Measurements from ENCODE around the gene MYOZ1. TPM values are rescaled to one million over a fixed set of nuclear protein-coding genes. Genes with fewer than 3 reads are reported as not detected.
"Not testable (repeated sequence)": the region's sequence is repeated elsewhere in the genome, so short reads cannot be mapped to it uniquely, and the experiment has no call there.

The MYOZ1 gene
- total RNA-seq = 1.4 to 2.1 TPM (median 1.7 TPM) in 3 replicates

- H3K4me3 Mint-ChIP-seq = no peak within 1 kb of the TSS
- TF ChIP-seq CTCF (IDR thresholded peaks at IDR 0.05; ENCODE audit: unreplicated experiment) = no peak
- no peak for DNase-seq (ENCODE audit: low spot score in 2 of 2, unreplicated experiment in 2 of 2)
- H3K9me3 Mint-ChIP-seq = no peaks in the 10 kb centered on the region
- H3K27me3 Mint-ChIP-seq (ENCODE audit: low read depth) = no peaks in the 10 kb centered on the region
- peak within 1 kb of the TSS; percentile 78 for H3K27ac Mint-ChIP-seq
- no peaks in the 10 kb centered on the region for H3K36me3 Mint-ChIP-seq
- peaks cover 11% of the 10 kb centered on the region for H3K4me1 Mint-ChIP-seq
Observed at GRCh38 chr10:73641328-73642060, at the start of gene MYOZ1. Gene MYOZ1 (minus strand): TSS chr10:73641474. CDS start chr10:73640017, 1,457 bp downstream.

- H3K9me3 Mint-ChIP-seq; DNase-seq (ENCODE audit: low spot score in 2 of 2, unreplicated experiment in 2 of 2); H3K4me3 Mint-ChIP-seq; H3K4me1 Mint-ChIP-seq; H3K27ac Mint-ChIP-seq; H3K27me3 Mint-ChIP-seq (ENCODE audit: low read depth): not testable (repeated sequence)
- peaks cover 20% of the 10 kb centered on the region for H3K36me3 Mint-ChIP-seq
Observed at GRCh38 chr10:73690755-73691154, 49.5 kb upstream of the MYOZ1 start.

GRCh38 chr10:73689596-73689995, 48.3 kb upstream of the MYOZ1 start:
- H3K9me3 Mint-ChIP-seq; H3K4me1 Mint-ChIP-seq; H3K27me3 Mint-ChIP-seq (ENCODE audit: low read depth); H3K4me3 Mint-ChIP-seq; H3K27ac Mint-ChIP-seq; DNase-seq (ENCODE audit: low spot score in 2 of 2, unreplicated experiment in 2 of 2): not testable (repeated sequence)
- peaks cover 21% of the 10 kb centered on the region for H3K36me3 Mint-ChIP-seq

GRCh38 chr10:73687641-73688040, 46.4 kb upstream of the MYOZ1 start:
- not testable (repeated sequence) for H3K9me3 Mint-ChIP-seq; H3K4me1 Mint-ChIP-seq; H3K4me3 Mint-ChIP-seq; H3K27ac Mint-ChIP-seq; H3K27me3 Mint-ChIP-seq (ENCODE audit: low read depth); DNase-seq (ENCODE audit: low spot score in 2 of 2, unreplicated experiment in 2 of 2)
- H3K36me3 Mint-ChIP-seq = peaks cover 20% of the 10 kb centered on the region

- not testable (repeated sequence) for H3K4me1 Mint-ChIP-seq; H3K27me3 Mint-ChIP-seq (ENCODE audit: low read depth); H3K4me3 Mint-ChIP-seq; H3K36me3 Mint-ChIP-seq; H3K9me3 Mint-ChIP-seq; H3K27ac Mint-ChIP-seq; DNase-seq (ENCODE audit: low spot score in 2 of 2, unreplicated experiment in 2 of 2)
Observed at GRCh38 chr10:73674546-73674945, 33.3 kb upstream of the MYOZ1 start.

- H3K9me3 Mint-ChIP-seq; H3K27me3 Mint-ChIP-seq (ENCODE audit: low read depth); H3K4me3 Mint-ChIP-seq; H3K4me1 Mint-ChIP-seq; H3K36me3 Mint-ChIP-seq; H3K27ac Mint-ChIP-seq; DNase-seq (ENCODE audit: low spot score in 2 of 2, unreplicated experiment in 2 of 2): not testable (repeated sequence)
Observed at GRCh38 chr10:73668378-73668777, 27.1 kb upstream of the MYOZ1 start.

- H3K4me1 Mint-ChIP-seq; H3K36me3 Mint-ChIP-seq; H3K27me3 Mint-ChIP-seq (ENCODE audit: low read depth); H3K9me3 Mint-ChIP-seq; H3K4me3 Mint-ChIP-seq; DNase-seq (ENCODE audit: low spot score in 2 of 2, unreplicated experiment in 2 of 2); H3K27ac Mint-ChIP-seq: not testable (repeated sequence)
Observed at GRCh38 chr10:73666153-73666809, 25.0 kb upstream of the MYOZ1 start.

GRCh38 chr10:73665581-73665980, 24.3 kb upstream of the MYOZ1 start:
- H3K27ac Mint-ChIP-seq; H3K9me3 Mint-ChIP-seq; H3K27me3 Mint-ChIP-seq (ENCODE audit: low read depth); H3K4me3 Mint-ChIP-seq; H3K4me1 Mint-ChIP-seq; DNase-seq (ENCODE audit: low spot score in 2 of 2, unreplicated experiment in 2 of 2); H3K36me3 Mint-ChIP-seq: not testable (repeated sequence)

GRCh38 chr10:73664156-73665040, 23.1 kb upstream of the MYOZ1 start:
- not testable (repeated sequence) for H3K27me3 Mint-ChIP-seq (ENCODE audit: low read depth)

GRCh38 chr10:73663621-73664020, 22.3 kb upstream of the MYOZ1 start:
- not testable (repeated sequence) for H3K27ac Mint-ChIP-seq; DNase-seq (ENCODE audit: low spot score in 2 of 2, unreplicated experiment in 2 of 2); H3K27me3 Mint-ChIP-seq (ENCODE audit: low read depth); H3K9me3 Mint-ChIP-seq; H3K4me1 Mint-ChIP-seq; H3K36me3 Mint-ChIP-seq; H3K4me3 Mint-ChIP-seq

More at GRCh38 chr10:73664156-73665040, 23.1 kb upstream of the MYOZ1 start:
- H3K36me3 Mint-ChIP-seq; H3K4me1 Mint-ChIP-seq; DNase-seq (ENCODE audit: low spot score in 2 of 2, unreplicated experiment in 2 of 2); H3K27ac Mint-ChIP-seq; H3K4me3 Mint-ChIP-seq; H3K9me3 Mint-ChIP-seq: not testable (repeated sequence)

GRCh38 chr10:73662705-73663104, 21.4 kb upstream of the MYOZ1 start:
- not testable (repeated sequence) for H3K36me3 Mint-ChIP-seq; H3K9me3 Mint-ChIP-seq; H3K4me1 Mint-ChIP-seq; H3K4me3 Mint-ChIP-seq; H3K27me3 Mint-ChIP-seq (ENCODE audit: low read depth); DNase-seq (ENCODE audit: low spot score in 2 of 2, unreplicated experiment in 2 of 2); H3K27ac Mint-ChIP-seq
